ENCODE data around the gene CACNA2D3. TPM values are rescaled to one million over a fixed set of nuclear protein-coding genes. Genes with fewer than 3 reads are reported as not detected.
"Not testable (repeated sequence)": the region's sequence is repeated elsewhere in the genome, so short reads cannot be mapped to it uniquely, and the experiment has no call there.

The CACNA2D3 gene
- total and polyA plus RNA-seq, 4 donors, result 0.06 to 0.37 (median 0.08) TPM; not detected in 1

DNA sequence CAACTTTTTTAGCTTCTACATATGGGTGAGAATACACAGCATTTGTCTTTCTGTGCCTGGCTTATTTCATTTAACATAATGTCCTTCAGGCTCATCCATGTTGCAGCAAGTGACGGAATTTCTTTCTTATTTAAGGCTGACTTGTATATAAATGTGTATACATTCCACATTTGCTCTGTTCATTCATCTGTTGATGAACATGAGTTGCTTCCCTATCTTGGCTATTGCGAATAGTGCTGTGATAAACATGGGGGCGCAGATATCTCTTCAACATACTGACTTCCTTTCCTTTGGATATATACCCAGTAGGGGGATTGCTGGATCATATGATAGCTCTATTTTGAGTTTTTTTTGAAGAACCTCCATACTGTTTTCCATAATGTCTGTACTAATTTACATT, 332.5 kb downstream of the CACNA2D3 start:
- no peak for TF ChIP-seq FOXA2 (IDR thresholded peaks at IDR 0.05)
- TF ChIP-seq, protein P1, sequence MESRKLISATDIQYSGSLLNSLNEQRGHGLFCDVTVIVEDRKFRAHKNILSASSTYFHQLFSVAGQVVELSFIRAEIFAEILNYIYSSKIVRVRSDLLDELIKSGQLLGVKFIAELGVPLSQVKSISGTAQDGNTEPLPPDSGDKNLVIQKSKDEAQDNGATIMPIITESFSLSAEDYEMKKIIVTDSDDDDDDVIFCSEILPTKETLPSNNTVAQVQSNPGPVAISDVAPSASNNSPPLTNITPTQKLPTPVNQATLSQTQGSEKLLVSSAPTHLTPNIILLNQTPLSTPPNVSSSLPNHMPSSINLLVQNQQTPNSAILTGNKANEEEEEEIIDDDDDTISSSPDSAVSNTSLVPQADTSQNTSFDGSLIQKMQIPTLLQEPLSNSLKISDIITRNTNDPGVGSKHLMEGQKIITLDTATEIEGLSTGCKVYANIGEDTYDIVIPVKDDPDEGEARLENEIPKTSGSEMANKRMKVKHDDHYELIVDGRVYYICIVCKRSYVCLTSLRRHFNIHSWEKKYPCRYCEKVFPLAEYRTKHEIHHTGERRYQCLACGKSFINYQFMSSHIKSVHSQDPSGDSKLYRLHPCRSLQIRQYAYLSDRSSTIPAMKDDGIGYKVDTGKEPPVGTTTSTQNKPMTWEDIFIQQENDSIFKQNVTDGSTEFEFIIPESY (IDR thresholded peaks at IDR 0.05), result no peak
- TF ChIP-seq, protein P2, sequence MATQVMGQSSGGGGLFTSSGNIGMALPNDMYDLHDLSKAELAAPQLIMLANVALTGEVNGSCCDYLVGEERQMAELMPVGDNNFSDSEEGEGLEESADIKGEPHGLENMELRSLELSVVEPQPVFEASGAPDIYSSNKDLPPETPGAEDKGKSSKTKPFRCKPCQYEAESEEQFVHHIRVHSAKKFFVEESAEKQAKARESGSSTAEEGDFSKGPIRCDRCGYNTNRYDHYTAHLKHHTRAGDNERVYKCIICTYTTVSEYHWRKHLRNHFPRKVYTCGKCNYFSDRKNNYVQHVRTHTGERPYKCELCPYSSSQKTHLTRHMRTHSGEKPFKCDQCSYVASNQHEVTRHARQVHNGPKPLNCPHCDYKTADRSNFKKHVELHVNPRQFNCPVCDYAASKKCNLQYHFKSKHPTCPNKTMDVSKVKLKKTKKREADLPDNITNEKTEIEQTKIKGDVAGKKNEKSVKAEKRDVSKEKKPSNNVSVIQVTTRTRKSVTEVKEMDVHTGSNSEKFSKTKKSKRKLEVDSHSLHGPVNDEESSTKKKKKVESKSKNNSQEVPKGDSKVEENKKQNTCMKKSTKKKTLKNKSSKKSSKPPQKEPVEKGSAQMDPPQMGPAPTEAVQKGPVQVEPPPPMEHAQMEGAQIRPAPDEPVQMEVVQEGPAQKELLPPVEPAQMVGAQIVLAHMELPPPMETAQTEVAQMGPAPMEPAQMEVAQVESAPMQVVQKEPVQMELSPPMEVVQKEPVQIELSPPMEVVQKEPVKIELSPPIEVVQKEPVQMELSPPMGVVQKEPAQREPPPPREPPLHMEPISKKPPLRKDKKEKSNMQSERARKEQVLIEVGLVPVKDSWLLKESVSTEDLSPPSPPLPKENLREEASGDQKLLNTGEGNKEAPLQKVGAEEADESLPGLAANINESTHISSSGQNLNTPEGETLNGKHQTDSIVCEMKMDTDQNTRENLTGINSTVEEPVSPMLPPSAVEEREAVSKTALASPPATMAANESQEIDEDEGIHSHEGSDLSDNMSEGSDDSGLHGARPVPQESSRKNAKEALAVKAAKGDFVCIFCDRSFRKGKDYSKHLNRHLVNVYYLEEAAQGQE (IDR thresholded peaks at IDR 0.05), result no peak
- TF ChIP-seq, protein P3, sequence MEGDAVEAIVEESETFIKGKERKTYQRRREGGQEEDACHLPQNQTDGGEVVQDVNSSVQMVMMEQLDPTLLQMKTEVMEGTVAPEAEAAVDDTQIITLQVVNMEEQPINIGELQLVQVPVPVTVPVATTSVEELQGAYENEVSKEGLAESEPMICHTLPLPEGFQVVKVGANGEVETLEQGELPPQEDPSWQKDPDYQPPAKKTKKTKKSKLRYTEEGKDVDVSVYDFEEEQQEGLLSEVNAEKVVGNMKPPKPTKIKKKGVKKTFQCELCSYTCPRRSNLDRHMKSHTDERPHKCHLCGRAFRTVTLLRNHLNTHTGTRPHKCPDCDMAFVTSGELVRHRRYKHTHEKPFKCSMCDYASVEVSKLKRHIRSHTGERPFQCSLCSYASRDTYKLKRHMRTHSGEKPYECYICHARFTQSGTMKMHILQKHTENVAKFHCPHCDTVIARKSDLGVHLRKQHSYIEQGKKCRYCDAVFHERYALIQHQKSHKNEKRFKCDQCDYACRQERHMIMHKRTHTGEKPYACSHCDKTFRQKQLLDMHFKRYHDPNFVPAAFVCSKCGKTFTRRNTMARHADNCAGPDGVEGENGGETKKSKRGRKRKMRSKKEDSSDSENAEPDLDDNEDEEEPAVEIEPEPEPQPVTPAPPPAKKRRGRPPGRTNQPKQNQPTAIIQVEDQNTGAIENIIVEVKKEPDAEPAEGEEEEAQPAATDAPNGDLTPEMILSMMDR (IDR thresholded peaks at IDR 0.05; ENCODE audit: low read depth, low read length, missing input control), result no peak
- TF ChIP-seq HNF4G (IDR thresholded peaks at IDR 0.05), result no peak
- TF ChIP-seq, protein P4, sequence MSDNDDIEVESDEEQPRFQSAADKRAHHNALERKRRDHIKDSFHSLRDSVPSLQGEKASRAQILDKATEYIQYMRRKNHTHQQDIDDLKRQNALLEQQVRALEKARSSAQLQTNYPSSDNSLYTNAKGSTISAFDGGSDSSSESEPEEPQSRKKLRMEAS (IDR thresholded peaks at IDR 0.05), result no peak
- no peak for TF ChIP-seq FOXA1 (IDR thresholded peaks at IDR 0.05)
- no peak for TF ChIP-seq RXRA (IDR thresholded peaks at IDR 0.05)
- Histone ChIP-seq H3K27me3 (ENCODE audit: control insufficient read depth in 4 of 4, insufficient read depth in 4 of 4, low read length in 3 of 4) (peaks cover 0 to 5% (median 0%) of the 10 kb centered on the region in 4 donors), H3K36me3 (ENCODE audit: control insufficient read depth in 4 of 4, insufficient read depth in 3 of 4, low read depth in 1 of 4, low read length in 3 of 4) (no peaks in the 10 kb centered on the region), H3K27ac (ENCODE audit: low read depth in 1 of 2, low read length in 2 of 2) (no peak overlapping the region), H3K4me1 (ENCODE audit: control insufficient read depth in 4 of 4, insufficient read depth in 4 of 4, low read length in 3 of 4) (no peaks in the 10 kb centered on the region), H3K9ac (ENCODE audit: low read depth in 1 of 2, low read length in 2 of 2) (no peak overlapping the region), H3K9me3 (ENCODE audit: control insufficient read depth in 4 of 4, low read length in 3 of 4) (peaks cover 0 to 5% (median 5%) of the 10 kb centered on the region in 4 donors), H3K4me3 (ENCODE audit: low read depth in 1 of 3, low read length in 3 of 3) (no peak overlapping the region)
- no peak for DNase-seq (ENCODE audit: low spot score)
- WGBS, result 86% methylated on average over 3 of the region's 3 CpGs

DNA sequence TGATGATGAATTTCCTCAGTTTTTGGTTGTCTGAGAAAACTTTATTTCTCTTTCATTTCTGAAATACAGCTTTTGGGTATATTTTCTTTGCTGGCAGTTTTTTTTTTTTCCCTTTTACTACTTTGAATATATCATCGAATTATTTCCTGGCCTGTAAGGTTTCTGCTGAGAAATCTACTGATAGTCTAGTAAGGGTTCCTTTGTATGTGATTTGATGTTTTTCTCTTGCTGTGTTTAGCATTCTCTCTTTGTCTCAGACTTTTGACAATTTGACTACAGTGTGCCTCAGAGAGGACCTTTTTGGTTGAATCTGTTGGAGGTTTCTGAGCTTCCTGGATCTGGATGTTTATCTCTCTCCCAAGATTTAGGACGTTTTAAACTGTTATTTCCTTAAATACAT, 336.0 kb downstream of the CACNA2D3 start:
- H3K9ac ChIP-seq (ENCODE audit: low read depth in 1 of 2, low read length in 2 of 2), result no peak overlapping the region
- no peaks in the 10 kb centered on the region for H3K27me3 ChIP-seq (ENCODE audit: control insufficient read depth in 4 of 4, insufficient read depth in 4 of 4, low read length in 3 of 4)
- peaks cover 0 to 5% (median 5%) of the 10 kb centered on the region in 4 donors for H3K9me3 ChIP-seq (ENCODE audit: control insufficient read depth in 4 of 4, low read length in 3 of 4)
- TF ChIP-seq EGR1 (IDR thresholded peaks at IDR 0.05; ENCODE audit: low read depth in 2 of 2) (no peak), NR2F2 (IDR thresholded peaks at IDR 0.05) (no peak), TAF1 (conservative IDR thresholded peaks at IDR 0.05) (no peak), FOXA1 (IDR thresholded peaks at IDR 0.05) (no peak), HNF4G (IDR thresholded peaks at IDR 0.05) (no peak), RAD21 (IDR thresholded peaks at IDR 0.05) (no peak), JUND (IDR thresholded peaks at IDR 0.05) (no peak), HNF4A (conservative IDR thresholded peaks at IDR 0.05) (no peak), YY1 (IDR thresholded peaks at IDR 0.05) (no peak)
- TF ChIP-seq, protein P5, sequence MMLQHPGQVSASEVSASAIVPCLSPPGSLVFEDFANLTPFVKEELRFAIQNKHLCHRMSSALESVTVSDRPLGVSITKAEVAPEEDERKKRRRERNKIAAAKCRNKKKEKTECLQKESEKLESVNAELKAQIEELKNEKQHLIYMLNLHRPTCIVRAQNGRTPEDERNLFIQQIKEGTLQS (IDR thresholded peaks at IDR 0.05), result no peak
- no peak overlapping the region for H3K4me3 ChIP-seq (ENCODE audit: low read depth in 1 of 3, low read length in 3 of 3)
- no peaks in the 10 kb centered on the region for H3K4me1 ChIP-seq (ENCODE audit: control insufficient read depth in 4 of 4, insufficient read depth in 4 of 4, low read length in 3 of 4)
- H3K27ac ChIP-seq (ENCODE audit: low read depth in 1 of 2, low read length in 2 of 2), result no peak overlapping the region
- no peaks in the 10 kb centered on the region for H3K36me3 ChIP-seq (ENCODE audit: control insufficient read depth in 4 of 4, insufficient read depth in 3 of 4, low read depth in 1 of 4, low read length in 3 of 4)
- DNase-seq (ENCODE audit: low spot score), result no peak
- 55% methylated on average over 2 of the region's 2 CpGs for WGBS

DNA sequence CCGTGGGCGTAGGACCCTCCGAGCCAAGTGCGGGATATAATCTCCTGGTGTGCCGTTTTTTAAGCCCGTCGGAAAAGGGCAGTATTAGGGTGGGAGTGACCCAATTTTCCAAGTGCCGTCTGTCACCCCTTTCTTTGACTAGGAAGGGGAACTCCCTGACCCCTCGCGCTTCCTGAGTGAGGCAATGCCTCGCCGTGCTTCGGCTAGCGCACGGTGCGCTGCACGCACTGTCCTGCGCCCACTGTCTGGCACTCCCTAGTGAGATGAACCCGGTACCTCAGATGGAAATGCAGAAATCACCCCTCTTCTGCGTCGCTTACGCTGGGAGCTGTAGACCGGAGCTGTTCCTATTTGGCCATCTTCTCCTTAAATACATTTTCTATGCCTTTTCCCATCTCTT, 342.2 kb downstream of the CACNA2D3 start:
- not testable (repeated sequence) for DNase-seq (ENCODE audit: low spot score); H3K27me3 ChIP-seq (ENCODE audit: control insufficient read depth in 4 of 4, insufficient read depth in 4 of 4, low read length in 3 of 4)

More for the DNA sequence above, 342.2 kb downstream of the CACNA2D3 start:
- H3K36me3 ChIP-seq (ENCODE audit: control insufficient read depth in 4 of 4, insufficient read depth in 3 of 4, low read depth in 1 of 4, low read length in 3 of 4); H3K4me3 ChIP-seq (ENCODE audit: low read depth in 1 of 3, low read length in 3 of 3); H3K9me3 ChIP-seq (ENCODE audit: control insufficient read depth in 4 of 4, low read length in 3 of 4); H3K27ac ChIP-seq (ENCODE audit: low read depth in 1 of 2, low read length in 2 of 2); H3K4me1 ChIP-seq (ENCODE audit: control insufficient read depth in 4 of 4, insufficient read depth in 4 of 4, low read length in 3 of 4); H3K9ac ChIP-seq (ENCODE audit: low read depth in 1 of 2, low read length in 2 of 2): not testable (repeated sequence)
- WGBS, result 95% methylated on average over 23 of the region's 23 CpGs
